Measurements from ENCODE around the gene C20orf144. TPM values are rescaled to one million over a fixed set of nuclear protein-coding genes. Genes with fewer than 3 reads are reported as not detected.

C20orf144 gene
- total RNA-seq, 4 donors from 2014 or later: not detected

DNA sequence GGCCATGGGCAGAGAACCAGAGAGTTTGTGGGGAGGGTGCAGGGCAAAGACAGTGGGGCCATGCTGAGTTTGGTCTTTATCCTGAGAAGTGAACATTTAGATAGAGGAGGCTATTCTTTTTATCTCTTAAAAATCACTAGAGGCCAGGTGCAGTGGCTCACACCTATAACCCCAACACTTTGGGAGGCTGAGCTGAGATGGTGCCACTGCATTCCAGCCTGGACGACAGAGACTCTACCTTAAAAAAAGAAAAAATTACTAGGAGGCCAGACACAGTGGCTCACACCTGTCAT is 49.3 kb downstream of the C20orf144 start:
- 0 to 50% methylated on average over 1 of the region's 1 CpG for WGBS, 2 donors (ENCODE audit: low coverage in 1 of 2)
- no peak for DNase-seq
- no peak for TF ChIP-seq EP300 (IDR thresholded peaks at IDR 0.05; ENCODE audit: low read depth)
- no peak for TF ChIP-seq POLR2A (IDR thresholded peaks at IDR 0.05)
- TF ChIP-seq, protein P1, sequence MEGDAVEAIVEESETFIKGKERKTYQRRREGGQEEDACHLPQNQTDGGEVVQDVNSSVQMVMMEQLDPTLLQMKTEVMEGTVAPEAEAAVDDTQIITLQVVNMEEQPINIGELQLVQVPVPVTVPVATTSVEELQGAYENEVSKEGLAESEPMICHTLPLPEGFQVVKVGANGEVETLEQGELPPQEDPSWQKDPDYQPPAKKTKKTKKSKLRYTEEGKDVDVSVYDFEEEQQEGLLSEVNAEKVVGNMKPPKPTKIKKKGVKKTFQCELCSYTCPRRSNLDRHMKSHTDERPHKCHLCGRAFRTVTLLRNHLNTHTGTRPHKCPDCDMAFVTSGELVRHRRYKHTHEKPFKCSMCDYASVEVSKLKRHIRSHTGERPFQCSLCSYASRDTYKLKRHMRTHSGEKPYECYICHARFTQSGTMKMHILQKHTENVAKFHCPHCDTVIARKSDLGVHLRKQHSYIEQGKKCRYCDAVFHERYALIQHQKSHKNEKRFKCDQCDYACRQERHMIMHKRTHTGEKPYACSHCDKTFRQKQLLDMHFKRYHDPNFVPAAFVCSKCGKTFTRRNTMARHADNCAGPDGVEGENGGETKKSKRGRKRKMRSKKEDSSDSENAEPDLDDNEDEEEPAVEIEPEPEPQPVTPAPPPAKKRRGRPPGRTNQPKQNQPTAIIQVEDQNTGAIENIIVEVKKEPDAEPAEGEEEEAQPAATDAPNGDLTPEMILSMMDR (IDR thresholded peaks at IDR 0.05): no peak
- TF ChIP-seq POLR2AphosphoS5 (IDR thresholded peaks at IDR 0.05): no peak
- H3K4me3 ChIP-seq: no peak overlapping the region
- H3K27me3 ChIP-seq: no peaks in the 10 kb centered on the region
- H3K36me3 ChIP-seq: peaks cover 0 to 10% (median 4%) of the 10 kb centered on the region in 4 donors
- no peak overlapping the region for H3K27ac ChIP-seq
- no peaks in the 10 kb centered on the region for H3K4me1 ChIP-seq
- intact Hi-C loops (cut with DNase I; ENCODE audit: low total_unique reads): no loop called here
- H3K9me3 ChIP-seq: no peaks in the 10 kb centered on the region
- in situ Hi-C loops (cut with MboI; ENCODE audit: low pct_ligation_motif_present in 1 of 4, low pct_unique_long_range_greater_than_20kb in 1 of 4, low sequenced_read_pairs in 3 of 4): no loop called here

Other genes starting within 250 kb of the C20orf144 start
- 10 to 100 TPM; 10.3 to 21.7 (median 14.5) TPM for gene SNTA1, start 218.6 kb upstream of the C20orf144 start, total RNA-seq
- 10 to 100 TPM; 35.8 to 62.3 (median 46.6) TPM for gene CBFA2T2, start 172.2 kb upstream of the C20orf144 start, total RNA-seq
- gene ACTL10, start 4.6 kb downstream of the C20orf144 start, total RNA-seq: 10 to 100 TPM in 1 of 4 donors, 1 to 10 TPM in 2, not detected in 1; 1.5 to 14.1 (median 3.0) TPM
- 100 to 1,000 TPM in 1 of 4 donors, 10 to 100 TPM in 3; 26.1 to 180 (median 94.5) TPM for gene NECAB3, start 12.1 kb downstream of the C20orf144 start, total RNA-seq
- 1 to 10 TPM in 3 of 4 donors, not detected in 1; 1.2 to 2.7 (median 2.1) TPM for gene E2F1, start 24.1 kb downstream of the C20orf144 start, total RNA-seq
- 10 to 100 TPM in 1 of 4 donors, 1 to 10 TPM in 3; 1.6 to 12.0 (median 5.5) TPM for gene PXMP4, start 58.0 kb downstream of the C20orf144 start, total RNA-seq
- 1 to 10 TPM; 3.8 to 7.2 (median 7.1) TPM for gene ZNF341, start 69.7 kb downstream of the C20orf144 start, total RNA-seq
- 100 to 1,000 TPM; 182 to 263 (median 213) TPM for gene CHMP4B, start 149.0 kb downstream of the C20orf144 start, total RNA-seq

All from transverse colon (tissue), 4 donors.